GM12872 (cell line): Measurements from ENCODE around the gene ACAN.
A peak's percentile ranks its signal among the peaks of the same experiment; 100 is the strongest.

ENCODE experiments used
- CTCF ChIP-seq: IDR thresholded peaks from 3 replicates; pipeline ENCODE4 v1.5.1; 2011; ENCODE audit warnings: low read depth, mild to moderate bottlenecking, low read length, moderate library complexity; ENCODE audit not compliant: insufficient read depth

ACAN gene

GRCh38 chr15:88887068-88887580 is 83.9 kb downstream of the ACAN start:
- no peak for TF ChIP-seq CTCF

GRCh38 chr15:88888719-88889118 is 85.5 kb downstream of the ACAN start:
- no peak for TF ChIP-seq CTCF

- no peak for TF ChIP-seq CTCF
These were observed 87.3 kb downstream of the ACAN start for GRCh38 chr15:88890495-88890894.

- no peak for TF ChIP-seq CTCF
These were observed 88.5 kb downstream of the ACAN start for GRCh38 chr15:88891540-88892254.

GRCh38 chr15:88894348-88894818 is 91.1 kb downstream of the ACAN start:
- peak; percentile 91 for TF ChIP-seq CTCF

- TF ChIP-seq CTCF, result no peak
These were observed 91.9 kb downstream of the ACAN start, which contains the start of gene HAPLN3 for GRCh38 chr15:88894819-88895767. TSS of gene HAPLN3 (minus strand) at chr15:88895544. CDS start at chr15:88887298, 8,246 bp downstream.

- TF ChIP-seq CTCF, result no peak
These were observed 93.2 kb downstream of the ACAN start for GRCh38 chr15:88896333-88897033.
